Measurements from ENCODE around the gene ABCC11.
"Not testable (repeated sequence)": the region's sequence is repeated elsewhere in the genome, so short reads cannot be mapped to it uniquely, and the experiment has no call there.

The ABCC11 gene

GRCh38 chr16:48252013-48252412 is 4.7 kb upstream of the ABCC11 start:
- peaks cover 57% of the 10 kb centered on the region for H3K36me3 ChIP-seq
- no peak overlapping the region for H3K27ac ChIP-seq
- no peak overlapping the region for H3K4me2 ChIP-seq
- no peaks in the 10 kb centered on the region for H3K27me3 ChIP-seq
- H3K9me3 ChIP-seq, result no peaks in the 10 kb centered on the region
- TF ChIP-seq Cebpa-rat (IDR thresholded peaks at IDR 0.05), result no peak
- peaks cover 86% of the 10 kb centered on the region for H4K20me1 ChIP-seq
- no peaks in the 10 kb centered on the region for H3K4me1 ChIP-seq
- no peak overlapping the region for H3K4me3 ChIP-seq
- H3K9ac ChIP-seq, result no peak overlapping the region

- Histone ChIP-seq H3K9me3 (no peaks in the 10 kb centered on the region), H4K20me1 (peaks cover 93% of the 10 kb centered on the region), H3K4me1 (peaks cover 11% of the 10 kb centered on the region), H3K4me3 (no peak overlapping the region), H3K9ac (no peak overlapping the region), H3K36me3 (peaks cover 45% of the 10 kb centered on the region), H3K27me3 (no peaks in the 10 kb centered on the region), H3K27ac (no peak overlapping the region), H3K4me2 (no peak overlapping the region)
- TF ChIP-seq Cebpa-rat (IDR thresholded peaks at IDR 0.05), result no peak
Measured at GRCh38 chr16:48250520-48251278, 3.4 kb upstream of the ABCC11 start.

GRCh38 chr16:48246066-48246465 is 1.3 kb downstream of the ABCC11 start:
- peaks cover 68% of the 10 kb centered on the region for H4K20me1 ChIP-seq
- no peak overlapping the region for H3K4me3 ChIP-seq

GRCh38 chr16:48244863-48245195 is 2.5 kb downstream of the ABCC11 start:
- Histone ChIP-seq H3K4me1 (peaks cover 25% of the 10 kb centered on the region), H3K36me3 (0 out of 2 replicates have a peak, but pooled peaks cover 6% of the 10 kb centered on the region), H3K4me3 (peak overlapping the region; percentile 94), H3K27me3 (no peaks in the 10 kb centered on the region), H3K9ac (peak overlapping the region; percentile 91), H3K9me3 (peaks cover 10% of the 10 kb centered on the region), H3K4me2 (peak overlapping the region; percentile 97), H3K27ac (peak overlapping the region; percentile 81), H4K20me1 (peaks cover 55% of the 10 kb centered on the region)
- no peak for TF ChIP-seq Cebpa-rat (IDR thresholded peaks at IDR 0.05)

More at GRCh38 chr16:48246066-48246465, 1.3 kb downstream of the ABCC11 start:
- H3K27me3 ChIP-seq, result no peaks in the 10 kb centered on the region
- H3K9ac ChIP-seq, result peak overlapping the region; percentile 30
- H3K36me3 ChIP-seq, result 0 out of 2 replicates have a peak, but pooled peaks cover 6% of the 10 kb centered on the region
- H3K4me2 ChIP-seq, result peak overlapping the region; percentile 97
- H3K4me1 ChIP-seq, result peaks cover 25% of the 10 kb centered on the region
- no peak for TF ChIP-seq Cebpa-rat (IDR thresholded peaks at IDR 0.05)
- H3K9me3 ChIP-seq, result 0 out of 2 replicates have a peak, but pooled peaks cover 1% of the 10 kb centered on the region
- no peak overlapping the region for H3K27ac ChIP-seq

- Histone ChIP-seq H4K20me1 (peaks cover 50% of the 10 kb centered on the region), H3K4me3 (peak within 1 kb of the TSS; percentile 94), H3K36me3 (0 out of 2 replicates have a peak, but pooled peaks cover 6% of the 10 kb centered on the region), H3K4me1 (peaks cover 25% of the 10 kb centered on the region), H3K9ac (peak within 1 kb of the TSS; percentile 91), H3K27ac (peak within 1 kb of the TSS; percentile 81), H3K9me3 (peaks cover 10% of the 10 kb centered on the region), H3K4me2 (peak within 1 kb of the TSS; percentile 97), H3K27me3 (no peaks in the 10 kb centered on the region)
- no peak for TF ChIP-seq Cebpa-rat (IDR thresholded peaks at IDR 0.05)
Measured at GRCh38 chr16:48244080-48244862, 3.1 kb downstream of the ABCC11 start, which contains the start of gene LONP2. LONP2 (plus strand) TSS chr16:48244300; CDS start chr16:48244389, 89 bp downstream.

GRCh38 chr16:48240147-48240546 is 7.2 kb downstream of the ABCC11 start:
- not testable (repeated sequence) for H3K9ac ChIP-seq, H3K27ac ChIP-seq

GRCh38 chr16:48236286-48236685 is 11.1 kb downstream of the ABCC11 start:
- Histone ChIP-seq H3K9ac (no peak overlapping the region), H3K36me3 (no peaks in the 10 kb centered on the region), H3K27ac (no peak overlapping the region), H4K20me1 (no peaks in the 10 kb centered on the region), H3K4me2 (no peak overlapping the region), H3K9me3 (peaks cover 10% of the 10 kb centered on the region), H3K4me1 (no peaks in the 10 kb centered on the region), H3K27me3 (no peaks in the 10 kb centered on the region), H3K4me3 (no peak overlapping the region)
- no peak for TF ChIP-seq Cebpa-rat (IDR thresholded peaks at IDR 0.05)

More at GRCh38 chr16:48240147-48240546, 7.2 kb downstream of the ABCC11 start:
- H3K9me3 ChIP-seq, H3K4me1 ChIP-seq, H3K27me3 ChIP-seq, H3K4me3 ChIP-seq, H4K20me1 ChIP-seq, H3K4me2 ChIP-seq, H3K36me3 ChIP-seq: not testable (repeated sequence)

GRCh38 chr16:48235556-48236136 is 11.7 kb downstream of the ABCC11 start:
- no peak for TF ChIP-seq Cebpa-rat (IDR thresholded peaks at IDR 0.05)
- Histone ChIP-seq H3K27ac (no peak overlapping the region), H3K9me3 (peaks cover 5% of the 10 kb centered on the region), H3K36me3 (no peaks in the 10 kb centered on the region), H3K27me3 (no peaks in the 10 kb centered on the region), H4K20me1 (no peaks in the 10 kb centered on the region), H3K9ac (no peak overlapping the region), H3K4me3 (no peak overlapping the region), H3K4me1 (no peaks in the 10 kb centered on the region), H3K4me2 (no peak overlapping the region)

- Histone ChIP-seq H3K4me2 (no peak overlapping the region), H3K36me3 (no peaks in the 10 kb centered on the region), H3K4me1 (no peaks in the 10 kb centered on the region), H3K9me3 (peaks cover under 1% of the 10 kb centered on the region; the same call in 1 of the 2 replicates), H3K9ac (no peak overlapping the region), H3K27me3 (no peaks in the 10 kb centered on the region), H4K20me1 (no peaks in the 10 kb centered on the region), H3K4me3 (no peak overlapping the region), H3K27ac (no peak overlapping the region)
- TF ChIP-seq Cebpa-rat (IDR thresholded peaks at IDR 0.05), result no peak
Measured at GRCh38 chr16:48235058-48235555, 12.2 kb downstream of the ABCC11 start.

Measured in BLaER1 (cell line).